Measurements from ENCODE around the gene KCNJ5. TPM values are rescaled to one million over a fixed set of nuclear protein-coding genes. Genes with fewer than 3 reads are reported as not detected.

Gene KCNJ5
- total RNA-seq, 2 experiments from 2014 or later, result not detected

- peaks cover 12% of the 10 kb centered on the region for H3K4me1 Mint-ChIP-seq
- H3K36me3 Mint-ChIP-seq (ENCODE audit: low read depth), result no peaks in the 10 kb centered on the region
- H3K9me3 Mint-ChIP-seq, result no peaks in the 10 kb centered on the region
- ChIA-PET CTCF (interaction anchor here (0.8 to 6.4 kb wide), 4 partner anchors 18 to 53 kb away, joined by 3 to 59 read pairs (median 4); no protein-coding TSS in a partner anchor), POLR2A (interaction anchor here (0.9 kb wide), 2 partner anchors 10 to 34 kb away, joined by 3 read pairs; no protein-coding TSS in a partner anchor)
- H3K27ac Mint-ChIP-seq, result no peak overlapping the region
- H3K27me3 Mint-ChIP-seq, result peaks cover 52% of the 10 kb centered on the region
- no peak for DNase-seq
- H3K4me3 Mint-ChIP-seq, result no peak overlapping the region
Observed at GRCh38 chr11:128903248-128904061, 12.3 kb downstream of the KCNJ5 start.

GRCh38 chr11:128904303-128904655, 13.1 kb downstream of the KCNJ5 start:
- H3K4me3 Mint-ChIP-seq, result peak overlapping the region; percentile 20
- ChIA-PET POLR2A (no interaction called here), CTCF (interaction anchor here (0.9 to 6.4 kb wide), 3 partner anchors 19 to 52 kb away, joined by 3 to 59 read pairs (median 4); no protein-coding TSS in a partner anchor)
- no peaks in the 10 kb centered on the region for H3K36me3 Mint-ChIP-seq (ENCODE audit: low read depth)
- DNase-seq, result no peak
- H3K4me1 Mint-ChIP-seq, result peaks cover 14% of the 10 kb centered on the region
- H3K27me3 Mint-ChIP-seq, result peaks cover 56% of the 10 kb centered on the region
- H3K9me3 Mint-ChIP-seq, result no peaks in the 10 kb centered on the region
- no peak overlapping the region for H3K27ac Mint-ChIP-seq

DNA sequence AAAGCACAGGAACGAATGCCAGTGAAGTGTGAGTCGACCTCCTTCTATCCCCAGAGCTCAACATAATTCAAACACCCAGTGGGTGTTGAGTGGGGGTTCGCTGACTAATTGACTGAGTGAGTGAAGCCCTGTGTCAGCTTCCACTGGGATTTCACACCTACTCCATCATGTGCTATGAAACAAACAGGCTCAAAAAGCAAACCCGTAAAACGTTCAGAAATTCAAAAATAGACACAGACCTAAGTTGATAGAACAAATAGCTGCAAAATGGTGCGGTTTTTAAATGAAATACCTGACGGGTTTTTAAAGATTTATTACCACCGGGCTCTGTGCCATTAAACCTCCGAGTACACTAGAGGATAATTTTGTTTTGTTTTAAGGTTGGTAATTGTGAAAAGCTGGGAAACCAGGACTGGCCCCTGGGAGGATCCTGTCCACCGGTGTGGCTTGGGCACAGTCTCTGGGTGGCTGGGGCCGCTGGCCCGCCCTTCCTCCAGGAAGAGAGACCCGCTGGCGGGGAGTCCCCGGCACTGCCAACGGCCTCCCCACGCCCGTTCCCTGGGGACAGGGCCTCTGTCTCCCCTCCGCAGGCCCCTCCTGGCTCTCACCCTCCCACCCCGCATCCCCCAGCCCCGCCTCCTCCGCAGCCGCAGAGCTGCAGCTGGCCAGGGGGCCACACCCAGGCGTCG, 13.6 kb downstream of the KCNJ5 start:
- POLR2A ChIA-PET, result no interaction called here
- Mint-ChIP-seq H3K4me1 (peaks cover 14% of the 10 kb centered on the region), H3K27ac (no peak overlapping the region), H3K27me3 (peaks cover 61% of the 10 kb centered on the region), H3K36me3 (ENCODE audit: low read depth) (no peaks in the 10 kb centered on the region), H3K9me3 (no peaks in the 10 kb centered on the region), H3K4me3 (peak overlapping the region; percentile 20)
- CTCF ChIA-PET, result interaction anchor here (1.1 to 6.4 kb wide), 2 partner anchors 20 to 51 kb away, joined by 4 to 59 read pairs; no protein-coding TSS in a partner anchor
- no peak for DNase-seq

- Mint-ChIP-seq H3K27ac (no peak overlapping the region), H3K36me3 (ENCODE audit: low read depth) (no peaks in the 10 kb centered on the region), H3K9me3 (no peaks in the 10 kb centered on the region), H3K4me1 (peaks cover 14% of the 10 kb centered on the region), H3K4me3 (peak overlapping the region; percentile 56), H3K27me3 (peaks cover 64% of the 10 kb centered on the region)
- ChIA-PET CTCF (interaction anchor here (0.7 to 6.4 kb wide), 10 partner anchors 12 to 748 kb away, joined by 3 to 59 read pairs (median 4); no protein-coding TSS in a partner anchor), POLR2A (no interaction called here)
- peak; percentile 34 for DNase-seq
Observed at GRCh38 chr11:128905345-128906184, 14.4 kb downstream of the KCNJ5 start.

- CTCF ChIA-PET, result interaction anchor here (0.7 to 6.4 kb wide), 11 partner anchors 13 to 749 kb away, joined by 3 to 59 read pairs (median 4); no protein-coding TSS in a partner anchor
- peaks cover 14% of the 10 kb centered on the region for H3K4me1 Mint-ChIP-seq
- peak overlapping the region; percentile 56 for H3K4me3 Mint-ChIP-seq
- no peaks in the 10 kb centered on the region for H3K36me3 Mint-ChIP-seq (ENCODE audit: low read depth)
- H3K27ac Mint-ChIP-seq, result no peak overlapping the region
- no peak for DNase-seq
- H3K27me3 Mint-ChIP-seq, result peaks cover 64% of the 10 kb centered on the region
- H3K9me3 Mint-ChIP-seq, result no peaks in the 10 kb centered on the region
- POLR2A ChIA-PET, result no interaction called here
Observed at GRCh38 chr11:128906185-128907050, 15.3 kb downstream of the KCNJ5 start.

DNA sequence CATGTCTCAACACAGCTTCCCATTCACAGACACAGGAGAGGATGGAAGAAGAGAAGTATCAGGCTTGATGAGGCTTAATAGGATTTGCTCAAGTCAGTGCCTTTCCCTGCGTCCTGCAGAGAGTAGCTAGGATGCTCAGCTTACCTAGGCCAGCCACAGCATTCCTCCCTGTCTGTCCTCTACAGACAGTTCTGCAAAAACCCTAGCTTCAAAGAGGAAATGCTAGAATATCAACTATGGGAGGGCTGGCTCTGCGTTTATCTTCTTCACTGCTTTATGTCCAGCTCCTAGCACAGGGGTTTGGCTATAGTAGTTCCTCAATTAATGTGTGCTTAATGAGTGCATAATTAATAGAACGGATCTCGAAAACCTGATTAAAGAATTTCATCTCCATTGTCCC, 16.4 kb downstream of the KCNJ5 start:
- CTCF ChIA-PET, result interaction anchor here (1.0 to 6.4 kb wide), 3 partner anchors 22 to 49 kb away, joined by 3 to 59 read pairs (median 5); no protein-coding TSS in a partner anchor
- Mint-ChIP-seq H3K27me3 (peaks cover 60% of the 10 kb centered on the region), H3K36me3 (ENCODE audit: low read depth) (no peaks in the 10 kb centered on the region), H3K27ac (no peak overlapping the region), H3K4me3 (no peak overlapping the region), H3K9me3 (no peaks in the 10 kb centered on the region), H3K4me1 (peaks cover 14% of the 10 kb centered on the region)
- POLR2A ChIA-PET, result interaction anchor here (1.7 kb wide), 1 partner anchor 15 kb away, joined by 3 read pairs; no protein-coding TSS in a partner anchor
- DNase-seq, result no peak

DNA sequence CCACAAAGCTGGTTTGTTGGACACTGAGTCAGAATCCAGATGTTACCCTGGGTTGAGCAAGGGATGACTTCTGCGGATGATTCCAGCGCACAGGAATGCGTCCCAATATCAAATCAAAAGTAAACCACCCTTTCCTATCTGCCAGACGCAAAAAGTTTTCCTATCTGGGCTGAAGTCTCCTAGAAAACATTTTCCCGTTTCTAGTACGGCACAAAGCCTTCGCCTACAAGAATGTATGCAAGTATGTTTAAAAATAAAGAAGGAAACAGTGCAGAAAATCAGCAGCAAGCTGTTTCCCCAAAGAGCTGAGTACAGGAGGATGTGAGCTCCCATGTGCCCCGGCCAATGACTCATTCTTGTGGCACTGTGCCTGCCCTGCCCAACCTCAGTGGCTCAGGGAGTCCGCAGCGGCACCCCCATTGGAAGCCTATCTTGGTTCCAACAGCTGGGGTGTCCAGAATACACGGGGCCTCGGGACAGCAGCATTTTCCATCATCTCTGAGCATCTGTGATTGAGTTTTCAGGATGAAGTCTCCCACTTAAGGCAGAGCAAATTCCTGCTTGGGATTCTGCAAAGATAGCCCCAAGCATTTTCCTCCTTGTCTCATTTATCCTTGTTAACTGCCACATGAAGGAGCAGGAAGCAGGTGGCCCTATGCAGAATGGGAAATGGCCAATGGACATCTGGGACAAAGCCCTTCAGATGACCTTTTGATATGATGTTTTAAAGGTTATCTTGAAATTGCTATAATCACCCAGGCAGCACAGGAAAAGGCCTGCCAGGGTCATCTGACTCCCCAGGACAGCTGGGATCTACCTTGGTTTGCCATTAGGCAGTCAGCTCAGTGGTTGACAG, 17.5 kb downstream of the KCNJ5 start:
- POLR2A ChIA-PET, result interaction anchor here (1.7 kb wide), 1 partner anchor 16 kb away, joined by 3 read pairs; no protein-coding TSS in a partner anchor
- no peaks in the 10 kb centered on the region for H3K9me3 Mint-ChIP-seq

GRCh38 chr11:128909438-128910125, 18.4 kb downstream of the KCNJ5 start:
- H3K4me1 Mint-ChIP-seq, result peaks cover 12% of the 10 kb centered on the region
- no peaks in the 10 kb centered on the region for H3K9me3 Mint-ChIP-seq
- peaks cover 40% of the 10 kb centered on the region for H3K27me3 Mint-ChIP-seq
- ChIA-PET POLR2A (no interaction called here), CTCF (interaction anchor here (0.7 kb wide), 1 partner anchor 24 kb away, joined by 3 read pairs; no protein-coding TSS in a partner anchor)
- no peaks in the 10 kb centered on the region for H3K36me3 Mint-ChIP-seq (ENCODE audit: low read depth)
- H3K27ac Mint-ChIP-seq, result no peak overlapping the region
- no peak overlapping the region for H3K4me3 Mint-ChIP-seq
- no peak for DNase-seq

More for the DNA sequence above, 17.5 kb downstream of the KCNJ5 start:
- H3K36me3 Mint-ChIP-seq (ENCODE audit: low read depth), result no peaks in the 10 kb centered on the region
- CTCF ChIA-PET, result interaction anchor here (1.4 to 6.4 kb wide), 2 partner anchors 23 to 27 kb away, joined by 3 to 59 read pairs; no protein-coding TSS in a partner anchor
- DNase-seq, result no peak
- no peak overlapping the region for H3K4me3 Mint-ChIP-seq
- peaks cover 50% of the 10 kb centered on the region for H3K27me3 Mint-ChIP-seq
- no peak overlapping the region for H3K27ac Mint-ChIP-seq
- H3K4me1 Mint-ChIP-seq, result peaks cover 14% of the 10 kb centered on the region

- CTCF ChIA-PET, result no interaction called here
- Mint-ChIP-seq H3K27ac (no peak overlapping the region), H3K36me3 (ENCODE audit: low read depth) (no peaks in the 10 kb centered on the region), H3K9me3 (no peaks in the 10 kb centered on the region), H3K4me1 (peaks cover 11% of the 10 kb centered on the region), H3K27me3 (peaks cover 41% of the 10 kb centered on the region), H3K4me3 (no peak overlapping the region)
- no peak for DNase-seq
- POLR2A ChIA-PET, result no interaction called here
Observed at GRCh38 chr11:128910576-128910975, 19.4 kb downstream of the KCNJ5 start.

DNA sequence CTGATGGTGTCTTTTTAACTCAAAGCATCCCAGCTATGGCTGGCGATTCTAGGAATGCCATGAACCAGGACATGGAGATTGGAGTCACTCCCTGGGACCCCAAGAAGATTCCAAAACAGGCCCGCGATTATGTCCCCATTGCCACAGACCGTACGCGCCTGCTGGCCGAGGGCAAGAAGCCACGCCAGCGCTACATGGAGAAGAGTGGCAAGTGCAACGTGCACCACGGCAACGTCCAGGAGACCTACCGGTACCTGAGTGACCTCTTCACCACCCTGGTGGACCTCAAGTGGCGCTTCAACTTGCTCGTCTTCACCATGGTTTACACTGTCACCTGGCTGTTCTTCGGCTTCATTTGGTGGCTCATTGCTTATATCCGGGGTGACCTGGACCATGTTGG, 20.1 kb downstream of the KCNJ5 start:
- H3K9me3 Mint-ChIP-seq, result no peaks in the 10 kb centered on the region
- DNase-seq, result no peak
- H3K27ac Mint-ChIP-seq, result no peak overlapping the region
- H3K27me3 Mint-ChIP-seq, result peaks cover 42% of the 10 kb centered on the region
- ChIA-PET POLR2A (no interaction called here), CTCF (no interaction called here)
- no peak overlapping the region for H3K4me3 Mint-ChIP-seq
- peaks cover 5% of the 10 kb centered on the region for H3K4me1 Mint-ChIP-seq
- H3K36me3 Mint-ChIP-seq (ENCODE audit: low read depth), result no peaks in the 10 kb centered on the region

DNA sequence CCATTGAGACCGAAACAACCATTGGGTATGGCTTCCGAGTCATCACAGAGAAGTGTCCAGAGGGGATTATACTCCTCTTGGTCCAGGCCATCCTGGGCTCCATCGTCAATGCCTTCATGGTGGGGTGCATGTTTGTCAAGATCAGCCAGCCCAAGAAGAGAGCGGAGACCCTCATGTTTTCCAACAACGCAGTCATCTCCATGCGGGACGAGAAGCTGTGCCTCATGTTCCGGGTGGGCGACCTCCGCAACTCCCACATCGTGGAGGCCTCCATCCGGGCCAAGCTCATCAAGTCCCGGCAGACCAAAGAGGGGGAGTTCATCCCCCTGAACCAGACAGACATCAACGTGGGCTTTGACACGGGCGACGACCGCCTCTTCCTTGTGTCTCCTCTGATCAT, 20.5 kb downstream of the KCNJ5 start:
- ChIA-PET CTCF (no interaction called here), POLR2A (no interaction called here)
- no peaks in the 10 kb centered on the region for H3K36me3 Mint-ChIP-seq (ENCODE audit: low read depth)
- H3K9me3 Mint-ChIP-seq, result no peaks in the 10 kb centered on the region
- DNase-seq, result no peak
- H3K4me1 Mint-ChIP-seq, result peaks cover 4% of the 10 kb centered on the region
- H3K27me3 Mint-ChIP-seq, result peaks cover 38% of the 10 kb centered on the region
- no peak overlapping the region for H3K27ac Mint-ChIP-seq
- no peak overlapping the region for H3K4me3 Mint-ChIP-seq

Measured in activated CD4-positive, alpha-beta memory T cell treated with anti-CD3 and anti-CD28 coated beads, Interleukin-2, amount 10 ng/mL, durations not matched to agents 7 days and 5 days (primary cell).